Measurements from ENCODE around the gene EML4.

EML4 gene

DNA sequence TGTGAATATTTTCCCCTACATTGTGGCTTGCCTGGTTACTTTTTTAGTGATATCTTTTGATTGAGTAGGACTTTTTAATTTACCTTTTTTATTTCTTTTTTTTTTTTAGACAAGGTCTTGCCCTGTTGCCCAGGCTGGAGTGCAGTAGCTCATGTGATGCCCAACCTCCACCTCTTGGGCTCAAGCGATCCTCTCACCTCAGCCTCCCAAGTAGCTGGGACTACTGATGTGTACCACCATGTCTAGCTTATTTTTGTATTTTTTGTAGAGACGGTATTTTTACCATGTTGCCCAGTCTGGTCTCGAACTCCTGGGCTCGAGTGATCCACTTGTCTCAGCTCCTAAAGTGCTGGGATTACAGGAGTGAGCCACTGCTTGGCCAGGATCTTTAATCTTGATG is 25.3 kb downstream of the EML4 start:
- no peak for TF ChIP-seq CTCF (IDR thresholded peaks at IDR 0.05; ENCODE audit: unreplicated experiment in 3 of 3)
- H3K36me3 Mint-ChIP-seq (ENCODE audit: low read depth): peaks cover 26% of the 10 kb centered on the region
- peaks cover 66% of the 10 kb centered on the region for H3K4me1 Mint-ChIP-seq
- no peak overlapping the region for H3K4me3 Mint-ChIP-seq
- H3K27ac Mint-ChIP-seq: peak overlapping the region in 2 of 3 experiments; percentile 39 to 93
- no peaks in the 10 kb centered on the region for H3K27me3 Mint-ChIP-seq (ENCODE audit: low read depth)
- H3K9me3 Mint-ChIP-seq: no peaks in the 10 kb centered on the region

DNA sequence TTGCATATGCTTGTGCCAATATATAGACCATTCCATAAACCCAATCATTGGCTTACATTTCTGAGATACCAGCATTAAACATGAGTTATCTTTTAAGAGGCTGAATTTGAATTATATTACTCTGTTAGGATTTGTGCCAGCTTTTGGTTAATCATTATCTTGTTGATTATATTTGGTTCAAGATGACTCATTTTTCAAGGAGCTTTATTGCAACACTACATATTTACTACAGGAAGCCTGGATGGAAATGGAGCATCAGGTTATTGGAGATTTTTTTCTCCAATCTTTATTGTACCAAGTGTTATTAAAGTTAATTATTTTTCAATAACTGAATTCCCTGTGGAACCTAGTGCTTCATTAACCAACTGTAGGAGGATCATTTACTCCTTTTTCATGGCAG is 26.4 kb downstream of the EML4 start:
- Mint-ChIP-seq H3K4me3 (no peak overlapping the region), H3K27me3 (ENCODE audit: low read depth) (no peaks in the 10 kb centered on the region), H3K36me3 (ENCODE audit: low read depth) (peaks cover 28% of the 10 kb centered on the region), H3K27ac (peak overlapping the region; percentile 62 to 93 (median 71)), H3K4me1 (peaks cover 67% of the 10 kb centered on the region), H3K9me3 (no peaks in the 10 kb centered on the region)
- no peak for TF ChIP-seq CTCF (IDR thresholded peaks at IDR 0.05; ENCODE audit: unreplicated experiment in 3 of 3)

GRCh38 chr2:42196070-42196402 is 26.9 kb downstream of the EML4 start:
- peak overlapping the region in 1 of 3 experiments; percentile 18 for H3K4me3 Mint-ChIP-seq
- no peaks in the 10 kb centered on the region for H3K27me3 Mint-ChIP-seq (ENCODE audit: low read depth)
- H3K27ac Mint-ChIP-seq: peak overlapping the region; percentile 87 to 93 (median 89)
- no peaks in the 10 kb centered on the region for H3K9me3 Mint-ChIP-seq
- peaks cover 28% of the 10 kb centered on the region for H3K36me3 Mint-ChIP-seq (ENCODE audit: low read depth)
- TF ChIP-seq CTCF (IDR thresholded peaks at IDR 0.05; ENCODE audit: unreplicated experiment in 3 of 3): no peak
- peaks cover 69% of the 10 kb centered on the region for H3K4me1 Mint-ChIP-seq

- Mint-ChIP-seq H3K36me3 (ENCODE audit: low read depth) (peaks cover 28% of the 10 kb centered on the region), H3K27me3 (ENCODE audit: low read depth) (no peaks in the 10 kb centered on the region), H3K4me1 (peaks cover 68% of the 10 kb centered on the region), H3K9me3 (no peaks in the 10 kb centered on the region), H3K27ac (peak overlapping the region; percentile 87 to 93 (median 89)), H3K4me3 (peak overlapping the region in 2 of 3 experiments; percentile 9 to 18)
- TF ChIP-seq CTCF (IDR thresholded peaks at IDR 0.05; ENCODE audit: unreplicated experiment in 3 of 3): peak in 2 of 3 experiments; percentile 31 to 51
Measured at GRCh38 chr2:42196403-42197267, 27.5 kb downstream of the EML4 start.

GRCh38 chr2:42197792-42198191 is 28.6 kb downstream of the EML4 start:
- H3K9me3 Mint-ChIP-seq: no peaks in the 10 kb centered on the region
- peak overlapping the region in 2 of 3 experiments; percentile 12 to 96 for H3K27ac Mint-ChIP-seq
- peaks cover 67% of the 10 kb centered on the region for H3K4me1 Mint-ChIP-seq
- H3K4me3 Mint-ChIP-seq: no peak overlapping the region
- no peak for TF ChIP-seq CTCF (IDR thresholded peaks at IDR 0.05; ENCODE audit: unreplicated experiment in 3 of 3)
- H3K27me3 Mint-ChIP-seq (ENCODE audit: low read depth): no peaks in the 10 kb centered on the region
- H3K36me3 Mint-ChIP-seq (ENCODE audit: low read depth): peaks cover 28% of the 10 kb centered on the region

DNA sequence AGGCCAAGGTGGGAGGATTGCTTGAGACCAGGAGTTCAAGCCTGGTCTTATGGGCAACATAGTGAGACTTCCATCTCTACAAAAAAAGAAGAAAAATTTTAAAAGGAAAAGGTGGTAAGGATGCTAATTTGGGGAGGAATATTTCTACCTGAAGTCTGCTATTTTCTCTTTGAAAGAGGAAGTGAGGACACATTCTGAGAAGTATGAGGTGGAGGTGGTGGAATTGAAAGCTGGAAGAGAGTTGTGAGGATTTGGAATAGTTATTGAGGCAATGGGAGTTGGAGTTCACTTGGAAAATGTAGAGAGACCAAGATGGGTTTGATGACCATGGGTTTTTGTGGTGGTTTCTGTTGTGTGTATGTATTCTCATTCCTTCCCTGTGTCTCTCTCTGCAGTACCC is 29.3 kb downstream of the EML4 start:
- H3K4me3 Mint-ChIP-seq: no peak overlapping the region
- H3K36me3 Mint-ChIP-seq (ENCODE audit: low read depth): peaks cover 28% of the 10 kb centered on the region
- TF ChIP-seq CTCF (IDR thresholded peaks at IDR 0.05; ENCODE audit: unreplicated experiment in 3 of 3): no peak

More for the DNA sequence above, 29.3 kb downstream of the EML4 start:
- H3K4me1 Mint-ChIP-seq: peaks cover 60% of the 10 kb centered on the region
- no peaks in the 10 kb centered on the region for H3K9me3 Mint-ChIP-seq
- H3K27ac Mint-ChIP-seq: peak overlapping the region in 2 of 3 experiments; percentile 67 to 96
- no peaks in the 10 kb centered on the region for H3K27me3 Mint-ChIP-seq (ENCODE audit: low read depth)

Data from nephron (organoid).